Bronchial epithelial cell (primary cell): ENCODE results near the gene E2F1. TPM values are rescaled to one million over a fixed set of nuclear protein-coding genes. Genes with fewer than 3 reads are reported as not detected.

Source experiments
- DNase-seq: peaks from one replicate; pipeline ENCODE4 v3.0.0-alpha.2; 2010; ENCODE audit warnings: low read depth
- FAIRE-seq: peaks from 2 replicates; lab custom pipeline; 2011; peaks lifted over from hg19 to GRCh38; lab: Jason Lieb, UNC
- H3K27me3 ChIP-seq: 2 replicates; pipeline ENCODE4 v1.5.1; 2011; ENCODE audit warnings: low read length; ENCODE audit not compliant: control insufficient read depth, insufficient read depth
- H3K36me3 ChIP-seq: 2 replicates; pipeline ENCODE4 v1.5.1; 2011; ENCODE audit warnings: low read length; ENCODE audit not compliant: control insufficient read depth, insufficient read depth
- H3K4me3 ChIP-seq: 2 replicates; pipeline ENCODE4 v1.5.1; 2011; ENCODE audit warnings: mild to moderate bottlenecking, low read depth, low read length, control low read depth
- total RNA-seq: library from RNA; depleted of rRNA; stranded (reverse); fragments of >200 nt; gene quantifications from 2 replicates; pipeline ENCODE4 v1.2.1, GENCODE V29; 2014
- TF ChIP-seq, protein P1 (sequence below): IDR thresholded peaks from 2 replicates; pipeline ENCODE4 v1.5.1; 2011; ENCODE audit warnings: mild to moderate bottlenecking, moderate library complexity, low read length, control low read depth, inconsistent platforms; ENCODE audit not compliant: insufficient read depth, severe bottlenecking

The E2F1 gene
- total RNA-seq, 1 donor from 2014 or later, result 0.26 TPM

DNA sequence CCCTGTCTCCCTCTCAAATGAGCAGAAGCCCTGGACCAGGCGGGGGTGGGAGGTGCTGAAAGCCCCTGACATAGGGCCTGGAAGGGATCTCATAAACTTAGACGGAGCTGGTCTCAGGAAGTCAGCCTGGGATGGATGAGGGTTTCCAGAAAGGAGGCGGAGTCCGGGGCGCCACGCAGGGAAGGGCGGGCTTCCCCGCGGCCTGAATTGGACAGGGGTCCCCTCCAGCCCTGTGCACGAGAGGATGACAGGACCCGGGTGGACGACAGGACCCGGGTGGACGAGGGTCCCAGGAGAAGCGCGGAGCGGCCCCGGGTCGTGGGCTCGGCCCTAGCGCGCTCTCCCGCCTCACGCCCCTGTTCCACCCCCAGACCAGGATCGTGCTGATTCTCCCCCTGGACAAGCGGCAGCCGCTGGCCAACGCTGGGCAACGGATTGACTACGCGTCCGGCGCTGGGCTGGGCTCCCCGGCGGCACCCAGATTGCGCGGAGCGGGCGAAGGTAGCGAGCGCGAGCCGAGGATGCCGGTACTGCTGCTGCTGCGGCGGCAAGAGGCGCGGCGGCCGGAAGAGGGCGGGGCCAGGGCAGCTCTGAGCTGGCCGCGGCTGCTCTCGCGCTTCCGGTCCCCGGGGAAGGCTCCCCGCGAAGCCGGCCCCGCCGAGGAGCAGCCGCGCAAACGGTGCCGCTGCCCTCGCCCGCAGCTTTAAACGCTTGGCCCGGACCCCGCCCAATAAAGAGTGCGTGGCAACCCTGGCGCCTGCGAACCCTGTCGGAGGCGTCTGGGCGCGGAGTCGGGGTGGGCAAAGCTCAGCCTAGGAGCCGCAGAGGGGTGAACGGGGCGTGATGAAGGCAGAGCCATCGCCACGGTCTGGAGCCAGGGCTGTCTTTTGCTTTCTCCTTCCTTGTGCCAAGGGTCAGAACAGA, 22.8 kb downstream of the E2F1 start:
- DNase-seq (peak; percentile 49), FAIRE-seq (no peak)
- TF ChIP-seq, protein P1, sequence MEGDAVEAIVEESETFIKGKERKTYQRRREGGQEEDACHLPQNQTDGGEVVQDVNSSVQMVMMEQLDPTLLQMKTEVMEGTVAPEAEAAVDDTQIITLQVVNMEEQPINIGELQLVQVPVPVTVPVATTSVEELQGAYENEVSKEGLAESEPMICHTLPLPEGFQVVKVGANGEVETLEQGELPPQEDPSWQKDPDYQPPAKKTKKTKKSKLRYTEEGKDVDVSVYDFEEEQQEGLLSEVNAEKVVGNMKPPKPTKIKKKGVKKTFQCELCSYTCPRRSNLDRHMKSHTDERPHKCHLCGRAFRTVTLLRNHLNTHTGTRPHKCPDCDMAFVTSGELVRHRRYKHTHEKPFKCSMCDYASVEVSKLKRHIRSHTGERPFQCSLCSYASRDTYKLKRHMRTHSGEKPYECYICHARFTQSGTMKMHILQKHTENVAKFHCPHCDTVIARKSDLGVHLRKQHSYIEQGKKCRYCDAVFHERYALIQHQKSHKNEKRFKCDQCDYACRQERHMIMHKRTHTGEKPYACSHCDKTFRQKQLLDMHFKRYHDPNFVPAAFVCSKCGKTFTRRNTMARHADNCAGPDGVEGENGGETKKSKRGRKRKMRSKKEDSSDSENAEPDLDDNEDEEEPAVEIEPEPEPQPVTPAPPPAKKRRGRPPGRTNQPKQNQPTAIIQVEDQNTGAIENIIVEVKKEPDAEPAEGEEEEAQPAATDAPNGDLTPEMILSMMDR, result no peak
- Histone ChIP-seq H3K27me3 (no peaks in the 10 kb centered on the region), H3K36me3 (no peaks in the 10 kb centered on the region), H3K4me3 (peak overlapping the region; percentile 76)

DNA sequence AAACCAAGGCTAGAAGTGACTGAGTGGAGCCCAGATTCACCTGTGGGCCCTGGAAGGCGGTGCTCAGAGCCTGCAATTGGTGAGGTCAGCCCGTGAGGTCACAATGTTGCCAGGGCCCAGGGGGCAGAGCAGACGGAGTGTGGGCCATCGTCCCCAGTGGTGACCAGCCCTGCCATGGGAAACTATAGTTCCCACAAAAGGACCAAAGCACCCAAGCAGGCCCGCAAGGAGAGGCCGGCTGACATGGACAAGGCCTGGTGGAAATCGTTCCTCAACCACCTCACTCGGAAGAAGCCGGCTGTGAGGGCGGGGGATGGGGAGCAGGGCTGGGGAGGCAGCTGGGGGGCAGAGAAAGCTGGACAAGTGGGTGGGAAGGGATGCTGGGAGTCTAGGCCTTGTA, 24.0 kb downstream of the E2F1 start, which contains the start of gene C20orf144:
C20orf144 (plus strand) TSS at position 156 of the 400 bp plus-strand sequence; CDS start at position 175, 19 bp downstream.
- DNase-seq, result no peak
- FAIRE-seq, result no peak
- TF ChIP-seq, protein P1, result no peak
- no peaks in the 10 kb centered on the region for H3K36me3 ChIP-seq
- H3K27me3 ChIP-seq, result no peaks in the 10 kb centered on the region
- peak within 1 kb of the TSS; percentile 76 for H3K4me3 ChIP-seq

DNA sequence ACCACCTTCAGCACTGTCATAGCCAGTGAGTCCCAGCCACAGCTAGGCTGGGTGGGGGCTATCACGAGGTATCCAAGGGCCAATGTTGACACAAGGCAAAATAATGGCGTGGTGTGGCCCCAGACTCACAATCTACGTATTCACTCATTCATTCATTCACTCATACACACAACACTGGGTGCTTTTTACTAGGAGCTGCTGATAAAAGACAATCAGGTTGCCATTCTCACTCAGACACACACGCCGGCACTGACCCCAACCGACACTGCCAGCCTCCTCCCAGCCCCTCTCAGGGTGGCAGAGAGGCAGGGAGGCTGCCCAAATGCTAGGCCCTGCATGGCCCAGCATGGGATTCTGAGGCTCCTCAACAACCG, 25.5 kb downstream of the E2F1 start:
- FAIRE-seq, result no peak

DNA sequence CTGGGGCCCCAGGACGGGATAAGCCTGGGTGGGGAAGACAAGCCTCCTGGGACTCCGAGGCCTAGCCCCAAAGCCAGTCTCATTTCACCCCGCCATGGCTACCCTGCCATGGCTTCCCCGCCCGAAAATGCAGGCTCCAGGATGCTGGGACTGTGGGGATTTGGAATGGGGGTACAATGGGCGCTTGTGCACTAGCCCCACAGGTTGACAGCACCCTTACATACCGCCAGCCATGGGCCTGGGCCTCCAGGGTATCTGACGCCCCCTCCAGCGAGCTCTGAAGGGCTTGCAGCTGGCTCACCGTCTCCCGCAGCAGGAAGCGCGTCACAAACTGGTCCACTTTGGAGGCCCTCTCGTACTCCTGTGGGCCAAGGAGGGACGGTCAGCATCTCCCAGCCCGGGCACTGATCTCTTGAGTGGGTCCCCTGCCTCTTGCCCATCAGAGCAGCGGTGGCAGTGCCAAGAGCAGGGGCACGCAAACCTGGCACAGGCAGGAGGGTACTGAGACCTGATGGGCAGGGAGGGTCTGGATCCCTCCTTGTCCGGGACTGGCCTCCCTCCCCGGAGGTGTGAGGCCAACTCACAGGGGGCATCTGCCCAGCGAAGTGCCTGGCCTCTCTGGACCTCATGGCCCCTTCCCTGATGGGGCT, 26.0 kb downstream of the E2F1 start:
- DNase-seq (no peak), FAIRE-seq (no peak)
- TF ChIP-seq, protein P1, result no peak
- Histone ChIP-seq H3K36me3 (no peaks in the 10 kb centered on the region), H3K27me3 (peaks cover 1% of the 10 kb centered on the region), H3K4me3 (no peak overlapping the region)

More for the DNA sequence above, 25.5 kb downstream of the E2F1 start:
- DNase-seq, result no peak
- TF ChIP-seq, protein P1, result no peak
- Histone ChIP-seq H3K4me3 (no peak overlapping the region), H3K27me3 (peaks cover under 1% of the 10 kb centered on the region), H3K36me3 (no peaks in the 10 kb centered on the region)

DNA sequence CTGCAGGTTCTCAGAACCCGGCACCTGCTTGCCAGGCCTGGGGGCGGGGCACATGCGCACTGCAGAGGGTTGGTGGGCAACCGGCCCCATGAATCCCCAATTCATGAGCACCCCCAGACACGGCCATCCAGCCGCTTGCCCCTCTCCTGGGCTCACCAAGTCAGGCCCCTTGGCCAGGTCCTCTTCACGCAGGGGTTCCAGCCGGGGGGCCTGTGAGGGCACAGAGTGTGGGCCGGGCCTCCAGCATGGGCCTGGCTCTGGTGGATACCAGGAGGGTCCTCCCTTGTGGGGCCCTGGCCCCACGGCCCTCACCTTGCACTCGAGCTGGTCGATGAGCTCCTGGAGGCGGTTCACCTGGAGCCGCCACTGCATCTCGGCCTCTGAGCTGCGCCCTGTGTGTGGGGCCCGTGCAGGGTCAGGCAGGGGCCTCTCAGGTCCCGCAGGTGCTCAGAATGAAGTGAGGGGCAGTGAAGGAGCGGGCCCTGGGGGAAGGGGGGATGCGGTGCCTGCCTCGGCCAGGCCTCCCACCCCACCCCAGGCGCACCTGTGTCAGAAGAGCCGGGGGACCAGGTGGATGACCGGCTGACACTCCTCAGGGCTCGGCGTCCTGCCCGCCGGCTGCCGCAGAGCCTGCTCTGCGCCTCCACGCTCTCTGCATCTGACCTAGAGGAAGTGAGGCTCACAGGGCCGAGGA, 26.7 kb downstream of the E2F1 start:
- no peak for FAIRE-seq
- TF ChIP-seq, protein P1, result no peak
- DNase-seq, result no peak
- Histone ChIP-seq H3K27me3 (peaks cover 1% of the 10 kb centered on the region), H3K4me3 (no peak overlapping the region), H3K36me3 (no peaks in the 10 kb centered on the region)
